HG02798 (cell line): Measurements from ENCODE around the gene CCDC137.
"Not testable (repeated sequence)": the region's sequence is repeated elsewhere in the genome, so short reads cannot be mapped to it uniquely, and the experiment has no call there.

Experiments used
- ATAC-seq: cut with Tn5 transposase; IDR thresholded peaks from one replicate; pipeline ENCODE4 v1.9.1; 2021; ENCODE audit warnings: mild to moderate bottlenecking; ENCODE audit not compliant: unreplicated experiment, poor library complexity

The CCDC137 gene

GRCh38 chr17:81666342-81667191 is at the start of gene CCDC137, which contains the start of gene OXLD1:
TSS of gene CCDC137 (plus strand) at chr17:81666737. CDS start at chr17:81666767, 30 bp downstream.
TSS of gene OXLD1 (minus strand) at chr17:81666605. CDS start at chr17:81666577, 28 bp downstream.
- peak; percentile 94 for ATAC-seq

- no peak for ATAC-seq
Observed at GRCh38 chr17:81616877-81617276, 49.7 kb upstream of the CCDC137 start.

- not testable (repeated sequence) for ATAC-seq
Observed at GRCh38 chr17:81618307-81618706, 48.2 kb upstream of the CCDC137 start.

- ATAC-seq, result no peak
Observed at GRCh38 chr17:81621494-81622130, 44.9 kb upstream of the CCDC137 start.

GRCh38 chr17:81630274-81630673 is 36.3 kb upstream of the CCDC137 start:
- no peak for ATAC-seq

GRCh38 chr17:81631482-81631881 is 35.1 kb upstream of the CCDC137 start:
- ATAC-seq, result no peak

GRCh38 chr17:81635431-81635830 is 31.1 kb upstream of the CCDC137 start:
- ATAC-seq, result no peak

GRCh38 chr17:81635973-81636504 is 30.5 kb upstream of the CCDC137 start:
- no peak for ATAC-seq

GRCh38 chr17:81636505-81637288 is 29.8 kb upstream of the CCDC137 start, which contains the start of the genes NPLOC4 and TSPAN10:
TSS of gene NPLOC4 (minus strand) at chr17:81637112. CDS start at chr17:81636930, 182 bp downstream.
TSS of gene TSPAN10 (plus strand) at chr17:81637196. CDS start at chr17:81642413, 5,217 bp downstream.
- ATAC-seq, result peak; percentile 91

- no peak for ATAC-seq
Observed at GRCh38 chr17:81638683-81639082, 27.9 kb upstream of the CCDC137 start.

GRCh38 chr17:81640011-81640410 is 26.5 kb upstream of the CCDC137 start:
- no peak for ATAC-seq

GRCh38 chr17:81641825-81642489 is 24.6 kb upstream of the CCDC137 start:
- ATAC-seq, result no peak

- no peak for ATAC-seq
Observed at GRCh38 chr17:81644496-81644895, 22.0 kb upstream of the CCDC137 start.

GRCh38 chr17:81644976-81645952 is 21.3 kb upstream of the CCDC137 start:
- ATAC-seq, result no peak

- ATAC-seq, result no peak
Observed at GRCh38 chr17:81646869-81647600, 19.5 kb upstream of the CCDC137 start.

- ATAC-seq, result no peak
Observed at GRCh38 chr17:81647640-81648012, 18.9 kb upstream of the CCDC137 start.

- no peak for ATAC-seq
Observed at GRCh38 chr17:81648013-81648706, 18.4 kb upstream of the CCDC137 start.
